Naive B cell (primary cell): ENCODE measurements around the gene CCDC179. TPM values are rescaled to one million over a fixed set of nuclear protein-coding genes. Genes with fewer than 3 reads are reported as not detected.
A peak's percentile ranks its signal among the peaks of the same experiment; 100 is the strongest.

Source experiments
- ATAC-seq, 2 donors: fragments of 150-1000 bp; cut with Tn5 transposase; 2 replicates each; pipeline ENCODE4 v1.10.0; 2021; ENCODE audit warnings: low read depth in 2 of 2, mild to moderate bottlenecking in 2 of 2, moderate library complexity in 2 of 2
- DNase-seq: peaks from one replicate; pipeline ENCODE4 v3.0.0; 2022
- H3K27ac Mint-ChIP-seq, 6 donors: one replicate each; pipeline ENCODE4 v1.8.0; 2020 to 2022; ENCODE audit warnings: mild to moderate bottlenecking in 6 of 6, mixed read lengths in 6 of 6, moderate library complexity in 5 of 6, inconsistent platforms in 2 of 6
- H3K27me3 Mint-ChIP-seq, 3 donors: one replicate each; pipeline ENCODE4 v1.8.0; 2021 to 2022; ENCODE audit warnings: mixed read lengths in 3 of 3, mild to moderate bottlenecking in 1 of 3
- H3K36me3 Mint-ChIP-seq, 2 donors: one replicate each; pipeline ENCODE4 v1.8.0; 2020 to 2022; ENCODE audit warnings: mixed read lengths in 2 of 2, inconsistent platforms in 1 of 2, mild to moderate bottlenecking in 1 of 2
- H3K4me1 Mint-ChIP-seq, 3 donors: one replicate each; pipeline ENCODE4 v1.8.0; 2020 to 2022; ENCODE audit warnings: mixed read lengths in 3 of 3, inconsistent platforms in 1 of 3, mild to moderate bottlenecking in 1 of 3, moderate library complexity in 1 of 3
- H3K4me3 Mint-ChIP-seq, 8 donors: one replicate each; pipeline ENCODE4 v1.8.0; 2020 to 2022; ENCODE audit warnings: mild to moderate bottlenecking in 8 of 8, mixed read lengths in 8 of 8, moderate library complexity in 8 of 8, inconsistent platforms in 2 of 8
- H3K9me3 Mint-ChIP-seq, 7 donors: one replicate each; pipeline ENCODE4 v1.8.0; 2020 to 2022; ENCODE audit warnings: mixed read lengths in 7 of 7, mild to moderate bottlenecking in 5 of 7, inconsistent platforms in 2 of 7, moderate library complexity in 1 of 7
- polyA plus RNA-seq, 6 donors: library from polyadenylated mRNA; unstranded; fragments of 300-500 nt; fragmentation: Illumina TruSeq; gene quantifications; one replicate each; pipeline ENCODE4 v1.2.3, GENCODE V29; 2021; ENCODE audit warnings: low read depth in 6 of 6

Gene CCDC179
- polyA plus RNA-seq, 6 donors from 2014 or later = not detected

GRCh38 chr11:22846726-22847125 lies 13.5 kb downstream of the CCDC179 start:
- H3K27me3 Mint-ChIP-seq = no peaks in the 10 kb centered on the region
- ATAC-seq = no peak
- no peak overlapping the region for H3K4me3 Mint-ChIP-seq
- peaks cover 0 to 2% (median 0%) of the 10 kb centered on the region in 7 donors for H3K9me3 Mint-ChIP-seq
- H3K36me3 Mint-ChIP-seq = peaks cover 0 to 6% of the 10 kb centered on the region in 2 donors
- no peaks in the 10 kb centered on the region for H3K4me1 Mint-ChIP-seq
- DNase-seq = no peak
- H3K27ac Mint-ChIP-seq = no peak overlapping the region

GRCh38 chr11:22832315-22833015 lies 27.8 kb downstream of the CCDC179 start:
- DNase-seq (no peak), ATAC-seq (no peak)
- H3K9me3 Mint-ChIP-seq = no peaks in the 10 kb centered on the region
- peaks cover 7 to 17% (median 16%) of the 10 kb centered on the region in 3 donors for H3K4me1 Mint-ChIP-seq
- H3K4me3 Mint-ChIP-seq = no peak overlapping the region
- no peak overlapping the region for H3K27ac Mint-ChIP-seq
- H3K36me3 Mint-ChIP-seq = no peaks in the 10 kb centered on the region
- H3K27me3 Mint-ChIP-seq = no peaks in the 10 kb centered on the region

GRCh38 chr11:22830082-22830414 lies 30.2 kb downstream of the CCDC179 start:
- H3K9me3 Mint-ChIP-seq = no peaks in the 10 kb centered on the region
- no peak for ATAC-seq
- peaks cover 7 to 17% (median 16%) of the 10 kb centered on the region in 3 donors for H3K4me1 Mint-ChIP-seq
- no peaks in the 10 kb centered on the region for H3K27me3 Mint-ChIP-seq
- no peak for DNase-seq
- H3K36me3 Mint-ChIP-seq = no peaks in the 10 kb centered on the region
- H3K27ac Mint-ChIP-seq = peak overlapping the region in 5 of 6 donors; percentile 7 to 88 (median 82)
- H3K4me3 Mint-ChIP-seq = peak overlapping the region; percentile 84 to 97 (median 94)

GRCh38 chr11:22829231-22830081 lies 30.8 kb downstream of the CCDC179 start, which contains the start of gene SVIP:
Gene SVIP, minus strand, starts transcription at chr11:22829801. Its CDS starts 53 bp downstream, at chr11:22829748.
- Mint-ChIP-seq H3K27ac (peak within 1 kb of the TSS; percentile 75 to 92 (median 89)), H3K4me3 (peak within 1 kb of the TSS; percentile 84 to 97 (median 94)), H3K36me3 (no peaks in the 10 kb centered on the region), H3K27me3 (no peaks in the 10 kb centered on the region), H3K9me3 (no peaks in the 10 kb centered on the region), H3K4me1 (peaks cover 7 to 17% (median 16%) of the 10 kb centered on the region in 3 donors)
- DNase-seq (peak; percentile 86), ATAC-seq (peak; percentile 83 to 84)

- peak overlapping the region; percentile 40 to 97 (median 90) for H3K4me3 Mint-ChIP-seq
These were observed 31.9 kb downstream of the CCDC179 start for GRCh38 chr11:22828373-22828772.

GRCh38 chr11:22822203-22822602 lies 38.1 kb downstream of the CCDC179 start:
- DNase-seq = no peak
- H3K36me3 Mint-ChIP-seq = peaks cover 7 to 39% of the 10 kb centered on the region in 2 donors
- no peak overlapping the region for H3K27ac Mint-ChIP-seq
- H3K27me3 Mint-ChIP-seq = no peaks in the 10 kb centered on the region
- H3K4me1 Mint-ChIP-seq = peaks cover 0 to 2% (median 0%) of the 10 kb centered on the region in 3 donors
- peaks cover 0 to under 1% (median 0%) of the 10 kb centered on the region in 7 donors for H3K9me3 Mint-ChIP-seq
- H3K4me3 Mint-ChIP-seq = no peak overlapping the region
- ATAC-seq = no peak

More at GRCh38 chr11:22828373-22828772, 31.9 kb downstream of the CCDC179 start:
- ATAC-seq (no peak), DNase-seq (no peak)
- H3K36me3 Mint-ChIP-seq = peaks cover 0 to 5% of the 10 kb centered on the region in 2 donors
- H3K27ac Mint-ChIP-seq = peak overlapping the region in 2 of 6 donors; percentile 47 to 64
- no peaks in the 10 kb centered on the region for H3K9me3 Mint-ChIP-seq
- H3K4me1 Mint-ChIP-seq = peaks cover 7 to 18% (median 17%) of the 10 kb centered on the region in 3 donors
- no peaks in the 10 kb centered on the region for H3K27me3 Mint-ChIP-seq

GRCh38 chr11:22809893-22810292 lies 50.4 kb downstream of the CCDC179 start:
- ATAC-seq (no peak), DNase-seq (no peak)
- Mint-ChIP-seq H3K4me3 (no peak overlapping the region), H3K4me1 (peaks cover 14 to 21% (median 15%) of the 10 kb centered on the region in 3 donors), H3K9me3 (peaks cover 0 to 10% (median 0%) of the 10 kb centered on the region in 7 donors), H3K27ac (no peak overlapping the region), H3K36me3 (peaks cover 0 to 3% of the 10 kb centered on the region in 2 donors), H3K27me3 (no peaks in the 10 kb centered on the region)

- Mint-ChIP-seq H3K27me3 (no peaks in the 10 kb centered on the region), H3K4me3 (no peak overlapping the region), H3K9me3 (peaks cover 0 to 10% (median 0%) of the 10 kb centered on the region in 7 donors), H3K27ac (no peak overlapping the region), H3K36me3 (peaks cover 0 to 3% of the 10 kb centered on the region in 2 donors), H3K4me1 (peaks cover 14 to 21% (median 15%) of the 10 kb centered on the region in 3 donors)
- DNase-seq = no peak
- ATAC-seq = peak in 1 of 2 donors; percentile 13
These were observed 51.6 kb downstream of the CCDC179 start for GRCh38 chr11:22808571-22809197.

- H3K27ac Mint-ChIP-seq = peak overlapping the region in 2 of 6 donors; percentile 3 to 12
These were observed 52.3 kb downstream of the CCDC179 start for GRCh38 chr11:22807855-22808570.

GRCh38 chr11:22807391-22807790 lies 52.9 kb downstream of the CCDC179 start:
- peaks cover 0 to 10% (median 0%) of the 10 kb centered on the region in 7 donors for H3K9me3 Mint-ChIP-seq
- H3K27ac Mint-ChIP-seq = peak overlapping the region in 2 of 6 donors; percentile 12 to 21
- H3K4me1 Mint-ChIP-seq = peaks cover 14 to 21% (median 15%) of the 10 kb centered on the region in 3 donors
- DNase-seq (no peak), ATAC-seq (no peak)
- no peak overlapping the region for H3K4me3 Mint-ChIP-seq
- no peaks in the 10 kb centered on the region for H3K27me3 Mint-ChIP-seq
- peaks cover 0 to 3% of the 10 kb centered on the region in 2 donors for H3K36me3 Mint-ChIP-seq

More at GRCh38 chr11:22807855-22808570, 52.3 kb downstream of the CCDC179 start:
- Mint-ChIP-seq H3K4me3 (peak overlapping the region in 1 of 8 donors; percentile 10), H3K9me3 (peaks cover 0 to 10% (median 0%) of the 10 kb centered on the region in 7 donors), H3K36me3 (peaks cover 0 to 3% of the 10 kb centered on the region in 2 donors), H3K27me3 (no peaks in the 10 kb centered on the region), H3K4me1 (peaks cover 14 to 21% (median 15%) of the 10 kb centered on the region in 3 donors)
- peak; percentile 73 to 87 for ATAC-seq
- DNase-seq = no peak

- Mint-ChIP-seq H3K4me1 (peaks cover 4 to 6% (median 5%) of the 10 kb centered on the region in 3 donors), H3K27me3 (peaks cover 0 to 4% (median 0%) of the 10 kb centered on the region in 3 donors), H3K27ac (no peak overlapping the region), H3K4me3 (no peak overlapping the region), H3K9me3 (no peaks in the 10 kb centered on the region), H3K36me3 (no peaks in the 10 kb centered on the region)
- no peak for DNase-seq
- no peak for ATAC-seq
These were observed 57.4 kb downstream of the CCDC179 start for GRCh38 chr11:22802861-22803260.

- H3K27ac Mint-ChIP-seq = no peak overlapping the region
- no peak for DNase-seq
- peaks cover 0 to 4% (median 0%) of the 10 kb centered on the region in 3 donors for H3K27me3 Mint-ChIP-seq
- no peaks in the 10 kb centered on the region for H3K9me3 Mint-ChIP-seq
- no peaks in the 10 kb centered on the region for H3K36me3 Mint-ChIP-seq
- ATAC-seq = no peak
- H3K4me1 Mint-ChIP-seq = no peaks in the 10 kb centered on the region
- H3K4me3 Mint-ChIP-seq = no peak overlapping the region
These were observed 59.8 kb downstream of the CCDC179 start for GRCh38 chr11:22800482-22800881.
